Gastrocnemius medialis (tissue), 4 donors: ENCODE results near the gene ATAD3A.

Experiments used
- POLR2A ChIP-seq, 2 donors: fragments of 450-650 bp; IDR thresholded peaks; one replicate each; pipeline ENCODE4 v1.6.1; 2017; ENCODE audit warnings: antibody characterized with exemption in 2 of 2, mild to moderate bottlenecking in 2 of 2, moderate library complexity in 2 of 2
- TF ChIP-seq, protein P1 (sequence below), 5 experiments: fragments of 450-650 bp in 3 of 5; fragments of 200-600 bp in 2 of 5; sonication (generic) in 2 of 5; IDR thresholded peaks in 4 of 5; conservative IDR thresholded peaks in 1 of 5; 1 replicate in 4 of 5; 2 replicates in 1 of 5; pipeline ENCODE4 v1.5.1; 2016 to 2019; ENCODE audit warnings: antibody characterized with exemption in 5 of 5, mild to moderate bottlenecking in 3 of 5, moderate library complexity in 3 of 5

DNA sequence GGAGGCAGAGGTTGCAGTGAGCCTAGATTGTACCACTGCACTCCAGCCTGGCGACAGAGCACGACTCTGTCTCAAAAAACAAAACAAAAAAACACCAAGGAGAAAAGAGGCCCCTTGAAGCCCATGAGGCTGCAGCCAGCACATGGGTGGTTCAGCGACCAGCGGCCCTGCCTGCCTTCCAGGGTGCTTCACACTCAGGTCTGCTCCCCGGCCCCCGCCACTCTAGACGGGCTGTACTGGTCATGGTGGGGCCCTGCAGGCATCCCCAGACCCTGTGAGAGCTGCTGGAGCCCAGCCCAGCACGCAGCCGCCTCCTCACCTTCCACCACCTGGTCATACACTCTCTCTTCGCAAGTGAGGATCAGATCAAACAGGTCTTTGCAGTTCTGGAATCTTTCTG lies 32.6 kb downstream of the ATAD3A start:
- TF ChIP-seq POLR2A (IDR thresholded peaks at IDR 0.05): no peak
- TF ChIP-seq, protein P1, sequence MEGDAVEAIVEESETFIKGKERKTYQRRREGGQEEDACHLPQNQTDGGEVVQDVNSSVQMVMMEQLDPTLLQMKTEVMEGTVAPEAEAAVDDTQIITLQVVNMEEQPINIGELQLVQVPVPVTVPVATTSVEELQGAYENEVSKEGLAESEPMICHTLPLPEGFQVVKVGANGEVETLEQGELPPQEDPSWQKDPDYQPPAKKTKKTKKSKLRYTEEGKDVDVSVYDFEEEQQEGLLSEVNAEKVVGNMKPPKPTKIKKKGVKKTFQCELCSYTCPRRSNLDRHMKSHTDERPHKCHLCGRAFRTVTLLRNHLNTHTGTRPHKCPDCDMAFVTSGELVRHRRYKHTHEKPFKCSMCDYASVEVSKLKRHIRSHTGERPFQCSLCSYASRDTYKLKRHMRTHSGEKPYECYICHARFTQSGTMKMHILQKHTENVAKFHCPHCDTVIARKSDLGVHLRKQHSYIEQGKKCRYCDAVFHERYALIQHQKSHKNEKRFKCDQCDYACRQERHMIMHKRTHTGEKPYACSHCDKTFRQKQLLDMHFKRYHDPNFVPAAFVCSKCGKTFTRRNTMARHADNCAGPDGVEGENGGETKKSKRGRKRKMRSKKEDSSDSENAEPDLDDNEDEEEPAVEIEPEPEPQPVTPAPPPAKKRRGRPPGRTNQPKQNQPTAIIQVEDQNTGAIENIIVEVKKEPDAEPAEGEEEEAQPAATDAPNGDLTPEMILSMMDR (IDR thresholded peaks at IDR 0.05 in 4 of 5, conservative IDR thresholded peaks at IDR 0.05 in 1 of 5): no peak
